ENCODE measurements around the gene DEUP1.

DEUP1 gene

GRCh38 chr11:93392867-93393266 is 62.3 kb downstream of the DEUP1 start:
- DNase-seq (ENCODE audit: low read depth in 2 of 2), result no peak
- H3K4me3 ChIP-seq (replicated peaks in 1 of 2; ENCODE audit: low read depth in 2 of 2, low read length in 2 of 2), result no peak overlapping the region
- TF ChIP-seq, protein P1, sequence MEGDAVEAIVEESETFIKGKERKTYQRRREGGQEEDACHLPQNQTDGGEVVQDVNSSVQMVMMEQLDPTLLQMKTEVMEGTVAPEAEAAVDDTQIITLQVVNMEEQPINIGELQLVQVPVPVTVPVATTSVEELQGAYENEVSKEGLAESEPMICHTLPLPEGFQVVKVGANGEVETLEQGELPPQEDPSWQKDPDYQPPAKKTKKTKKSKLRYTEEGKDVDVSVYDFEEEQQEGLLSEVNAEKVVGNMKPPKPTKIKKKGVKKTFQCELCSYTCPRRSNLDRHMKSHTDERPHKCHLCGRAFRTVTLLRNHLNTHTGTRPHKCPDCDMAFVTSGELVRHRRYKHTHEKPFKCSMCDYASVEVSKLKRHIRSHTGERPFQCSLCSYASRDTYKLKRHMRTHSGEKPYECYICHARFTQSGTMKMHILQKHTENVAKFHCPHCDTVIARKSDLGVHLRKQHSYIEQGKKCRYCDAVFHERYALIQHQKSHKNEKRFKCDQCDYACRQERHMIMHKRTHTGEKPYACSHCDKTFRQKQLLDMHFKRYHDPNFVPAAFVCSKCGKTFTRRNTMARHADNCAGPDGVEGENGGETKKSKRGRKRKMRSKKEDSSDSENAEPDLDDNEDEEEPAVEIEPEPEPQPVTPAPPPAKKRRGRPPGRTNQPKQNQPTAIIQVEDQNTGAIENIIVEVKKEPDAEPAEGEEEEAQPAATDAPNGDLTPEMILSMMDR (IDR thresholded peaks at IDR 0.05; ENCODE audit: low read depth, low read length), result no peak

GRCh38 chr11:93393386-93393785 is 62.8 kb downstream of the DEUP1 start:
- no peak for DNase-seq (ENCODE audit: low read depth in 2 of 2)

GRCh38 chr11:93394488-93394887 is 63.9 kb downstream of the DEUP1 start:
- DNase-seq (ENCODE audit: low read depth in 2 of 2), result no peak
- no peak overlapping the region for H3K4me3 ChIP-seq (replicated peaks in 1 of 2; ENCODE audit: low read depth in 2 of 2, low read length in 2 of 2)
- TF ChIP-seq, protein P1 (IDR thresholded peaks at IDR 0.05; ENCODE audit: low read depth, low read length), result no peak

More at GRCh38 chr11:93393386-93393785, 62.8 kb downstream of the DEUP1 start:
- H3K4me3 ChIP-seq (replicated peaks in 1 of 2; ENCODE audit: low read depth in 2 of 2, low read length in 2 of 2), result no peak overlapping the region
- TF ChIP-seq, protein P1 (IDR thresholded peaks at IDR 0.05; ENCODE audit: low read depth, low read length), result no peak

GRCh38 chr11:93396316-93396715 is 65.8 kb downstream of the DEUP1 start:
- TF ChIP-seq, protein P1 (IDR thresholded peaks at IDR 0.05; ENCODE audit: low read depth, low read length), result no peak
- no peak for DNase-seq (ENCODE audit: low read depth in 2 of 2)
- H3K4me3 ChIP-seq (replicated peaks in 1 of 2; ENCODE audit: low read depth in 2 of 2, low read length in 2 of 2), result no peak overlapping the region

GRCh38 chr11:93403930-93404329 is 73.4 kb downstream of the DEUP1 start:
- no peak overlapping the region for H3K4me3 ChIP-seq (replicated peaks in 1 of 2; ENCODE audit: low read depth in 2 of 2, low read length in 2 of 2)
- no peak for DNase-seq (ENCODE audit: low read depth in 2 of 2)
- TF ChIP-seq, protein P1 (IDR thresholded peaks at IDR 0.05; ENCODE audit: low read depth, low read length), result no peak

GRCh38 chr11:93407777-93408401 is 77.3 kb downstream of the DEUP1 start:
- TF ChIP-seq, protein P1 (IDR thresholded peaks at IDR 0.05; ENCODE audit: low read depth, low read length), result no peak
- DNase-seq (ENCODE audit: low read depth in 2 of 2), result peak; percentile 4 to 9

DNA sequence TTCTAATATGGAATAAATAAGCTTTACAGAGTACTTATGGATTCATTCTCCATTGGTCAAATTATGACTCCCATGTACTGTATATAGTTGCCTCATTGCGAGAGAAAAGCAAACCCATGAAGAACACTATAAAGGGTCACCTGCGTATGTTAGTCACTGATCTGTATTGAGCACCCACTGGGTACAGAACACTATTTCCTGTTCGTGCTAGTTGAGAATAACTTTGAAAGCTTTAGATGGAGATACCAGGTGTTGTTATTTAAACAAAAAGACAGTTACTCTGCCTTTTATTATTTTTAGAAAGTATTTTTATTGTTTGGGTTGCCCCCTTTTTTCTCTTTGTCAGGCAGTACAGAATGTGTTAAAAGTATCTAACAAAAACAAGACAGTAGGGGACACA is 79.9 kb downstream of the DEUP1 start:
- TF ChIP-seq, protein P1 (IDR thresholded peaks at IDR 0.05; ENCODE audit: low read depth, low read length), result no peak
- DNase-seq (ENCODE audit: low read depth in 2 of 2), result no peak
- H3K4me3 ChIP-seq (replicated peaks in 1 of 2; ENCODE audit: low read depth in 2 of 2, low read length in 2 of 2), result no peak overlapping the region

More at GRCh38 chr11:93407777-93408401, 77.3 kb downstream of the DEUP1 start:
- no peak overlapping the region for H3K4me3 ChIP-seq (replicated peaks in 1 of 2; ENCODE audit: low read depth in 2 of 2, low read length in 2 of 2)
